ENCODE results near the gene GPR141. TPM values are rescaled to one million over a fixed set of nuclear protein-coding genes. Genes with fewer than 3 reads are reported as not detected.

Gene GPR141
- total RNA-seq, 4 donors from 2014 or later: 0.78 TPM; not detected in 2

DNA sequence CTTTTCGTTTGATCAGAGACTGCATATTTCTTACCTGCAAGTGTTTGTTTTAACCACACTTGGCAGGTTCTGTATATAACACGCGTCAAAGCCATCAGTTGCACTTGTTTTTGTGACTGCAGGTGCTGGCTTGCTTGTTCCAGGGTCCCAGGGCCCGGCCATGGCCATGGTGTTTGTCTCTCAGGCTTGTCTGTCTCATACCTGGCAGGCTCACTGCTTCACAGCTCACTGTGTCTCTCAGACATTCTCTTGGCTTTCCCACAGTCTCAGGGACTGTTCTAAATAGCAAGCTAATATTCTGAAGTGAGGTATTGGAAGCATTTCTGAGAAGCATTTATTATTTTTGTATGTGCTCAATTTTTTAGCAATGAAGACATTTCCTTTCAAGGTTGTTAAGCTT is 46.9 kb downstream of the GPR141 start:
- H3K4me1 ChIP-seq: peaks cover 6 to 27% of the 10 kb centered on the region in 2 donors
- DNase-seq: peak; percentile 51 to 64
- 23 to 43% methylated on average over 4 of the region's 4 CpGs for WGBS, 2 donors
- H3K27ac ChIP-seq: peak overlapping the region; percentile 13 to 51 (median 44)
- no peak overlapping the region for H3K4me3 ChIP-seq (replicated peaks in 1 of 3)
- intact Hi-C loops (cut with DNase I): no loop called here
- no peaks in the 10 kb centered on the region for H3K27me3 ChIP-seq
- H3K9me3 ChIP-seq: no peaks in the 10 kb centered on the region
- no peaks in the 10 kb centered on the region for H3K36me3 ChIP-seq
- no peak for TF ChIP-seq POLR2A (IDR thresholded peaks at IDR 0.05)
- TF ChIP-seq, protein P1, sequence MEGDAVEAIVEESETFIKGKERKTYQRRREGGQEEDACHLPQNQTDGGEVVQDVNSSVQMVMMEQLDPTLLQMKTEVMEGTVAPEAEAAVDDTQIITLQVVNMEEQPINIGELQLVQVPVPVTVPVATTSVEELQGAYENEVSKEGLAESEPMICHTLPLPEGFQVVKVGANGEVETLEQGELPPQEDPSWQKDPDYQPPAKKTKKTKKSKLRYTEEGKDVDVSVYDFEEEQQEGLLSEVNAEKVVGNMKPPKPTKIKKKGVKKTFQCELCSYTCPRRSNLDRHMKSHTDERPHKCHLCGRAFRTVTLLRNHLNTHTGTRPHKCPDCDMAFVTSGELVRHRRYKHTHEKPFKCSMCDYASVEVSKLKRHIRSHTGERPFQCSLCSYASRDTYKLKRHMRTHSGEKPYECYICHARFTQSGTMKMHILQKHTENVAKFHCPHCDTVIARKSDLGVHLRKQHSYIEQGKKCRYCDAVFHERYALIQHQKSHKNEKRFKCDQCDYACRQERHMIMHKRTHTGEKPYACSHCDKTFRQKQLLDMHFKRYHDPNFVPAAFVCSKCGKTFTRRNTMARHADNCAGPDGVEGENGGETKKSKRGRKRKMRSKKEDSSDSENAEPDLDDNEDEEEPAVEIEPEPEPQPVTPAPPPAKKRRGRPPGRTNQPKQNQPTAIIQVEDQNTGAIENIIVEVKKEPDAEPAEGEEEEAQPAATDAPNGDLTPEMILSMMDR (IDR thresholded peaks at IDR 0.05): no peak

DNA sequence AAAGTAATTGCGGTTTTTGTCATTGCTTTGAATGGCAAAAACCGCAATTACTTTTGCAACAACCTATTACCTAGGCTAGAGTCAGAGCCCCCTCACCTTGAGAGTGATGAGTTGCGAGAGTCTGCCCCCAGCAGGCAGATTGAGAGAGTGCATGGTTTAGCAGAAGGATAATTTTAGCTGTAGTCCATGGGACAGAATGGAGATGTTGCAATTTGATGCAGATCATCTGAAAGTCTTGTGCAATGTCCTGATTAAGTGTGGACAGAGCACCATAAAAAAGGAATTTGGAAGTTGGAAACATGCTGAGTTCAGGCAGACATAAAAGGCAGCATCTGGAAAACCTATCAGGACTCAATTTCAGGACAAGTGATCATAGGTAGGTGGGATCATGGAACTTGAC is 48.7 kb downstream of the GPR141 start:
- peak; percentile 48 to 55 for DNase-seq
- Histone ChIP-seq H3K36me3 (no peaks in the 10 kb centered on the region), H3K27ac (no peak overlapping the region), H3K27me3 (no peaks in the 10 kb centered on the region), H3K4me1 (peaks cover 6 to 27% of the 10 kb centered on the region in 2 donors), H3K9me3 (no peaks in the 10 kb centered on the region), H3K4me3 (replicated peaks in 1 of 3) (no peak overlapping the region)
- intact Hi-C loops (cut with DNase I): no loop called here
- 20 to 22% methylated on average over 3 of the region's 3 CpGs for WGBS, 2 donors
- TF ChIP-seq, protein P1 (IDR thresholded peaks at IDR 0.05): peak in 4 of 6 experiments; percentile 46 to 59 (median 58)
- TF ChIP-seq POLR2A (IDR thresholded peaks at IDR 0.05): no peak

DNA sequence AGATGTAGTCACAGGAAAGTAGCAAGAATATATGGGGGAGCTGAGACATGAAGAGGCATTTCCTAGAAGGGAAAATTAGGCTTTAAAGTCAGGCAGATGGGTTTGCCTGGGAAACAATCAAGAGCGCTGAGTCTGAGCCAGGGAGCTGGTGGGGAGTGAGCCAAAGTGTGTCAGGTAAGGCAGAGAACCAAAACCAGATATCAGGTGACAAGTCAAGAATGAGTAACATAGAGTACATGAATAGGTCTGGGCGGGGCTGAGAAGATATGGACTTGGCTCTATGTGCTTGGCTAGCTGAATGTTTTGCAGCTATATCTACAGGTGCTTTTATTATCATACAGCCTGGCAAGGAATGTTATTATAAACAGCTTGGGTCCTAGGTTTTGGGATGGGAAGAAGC is 49.3 kb downstream of the GPR141 start:
- no peaks in the 10 kb centered on the region for H3K36me3 ChIP-seq
- no peaks in the 10 kb centered on the region for H3K9me3 ChIP-seq
- peaks cover 6 to 27% of the 10 kb centered on the region in 2 donors for H3K4me1 ChIP-seq
- intact Hi-C loops (cut with DNase I): no loop called here
- WGBS, 2 donors: 89 to 96% methylated on average over 2 of the region's 2 CpGs
- TF ChIP-seq, protein P1 (IDR thresholded peaks at IDR 0.05): no peak
- no peak for TF ChIP-seq POLR2A (IDR thresholded peaks at IDR 0.05)
- H3K4me3 ChIP-seq (replicated peaks in 1 of 3): no peak overlapping the region
- DNase-seq: no peak
- no peak overlapping the region for H3K27ac ChIP-seq
- no peaks in the 10 kb centered on the region for H3K27me3 ChIP-seq

DNA sequence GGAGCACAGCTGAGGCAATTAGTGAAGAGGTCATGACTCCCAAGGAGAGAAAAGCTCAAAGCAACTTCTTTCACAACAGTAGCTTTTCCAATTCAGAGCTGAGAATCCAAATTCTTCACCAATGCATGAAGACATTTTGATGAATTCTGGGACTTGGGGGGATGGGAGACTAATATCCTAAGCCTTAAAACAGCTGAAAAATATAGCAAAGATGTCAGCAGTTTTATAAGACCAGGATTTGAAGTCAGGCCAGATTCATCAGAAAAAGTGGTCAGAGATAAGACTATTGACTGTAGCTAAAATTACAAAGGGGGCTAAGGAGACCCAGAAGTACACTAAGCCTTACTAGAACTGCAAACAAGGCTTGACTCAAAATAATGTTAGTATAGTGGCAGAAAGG is 51.6 kb downstream of the GPR141 start:
- no peak for DNase-seq
- Histone ChIP-seq H3K9me3 (no peaks in the 10 kb centered on the region), H3K4me1 (peaks cover 4 to 13% of the 10 kb centered on the region in 2 donors), H3K36me3 (no peaks in the 10 kb centered on the region), H3K27ac (no peak overlapping the region), H3K4me3 (replicated peaks in 1 of 3) (no peak overlapping the region), H3K27me3 (no peaks in the 10 kb centered on the region)
- TF ChIP-seq POLR2A (IDR thresholded peaks at IDR 0.05): no peak
- intact Hi-C loops (cut with DNase I): no loop called here

DNA sequence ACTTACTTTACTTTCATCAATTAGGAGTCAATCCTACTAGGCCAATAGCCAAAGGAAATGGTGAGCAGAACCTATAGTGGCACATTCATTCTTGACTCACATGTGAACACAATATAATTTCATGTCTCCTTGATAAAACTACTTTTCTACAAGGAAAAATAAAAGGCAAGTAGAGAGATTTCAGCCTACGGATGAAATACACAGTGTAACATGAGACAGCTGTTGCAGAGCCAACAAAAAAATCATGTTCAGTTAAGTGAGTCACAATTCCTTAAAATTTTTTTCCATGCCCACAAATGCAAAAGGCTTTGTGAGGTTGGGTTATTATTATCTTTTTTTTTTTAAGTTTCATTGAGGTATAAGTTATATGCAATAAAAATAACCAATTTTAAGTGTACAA is 54.8 kb downstream of the GPR141 start:
- DNase-seq: no peak
- TF ChIP-seq, protein P1 (IDR thresholded peaks at IDR 0.05): no peak
- TF ChIP-seq POLR2A (IDR thresholded peaks at IDR 0.05): no peak
- Histone ChIP-seq H3K27me3 (no peaks in the 10 kb centered on the region), H3K27ac (no peak overlapping the region), H3K4me3 (replicated peaks in 1 of 3) (no peak overlapping the region), H3K36me3 (no peaks in the 10 kb centered on the region), H3K9me3 (no peaks in the 10 kb centered on the region), H3K4me1 (no peaks in the 10 kb centered on the region)
- WGBS, 2 donors: 66 to 85% methylated on average over 1 of the region's 1 CpG
- intact Hi-C loops (cut with DNase I): no loop called here

DNA sequence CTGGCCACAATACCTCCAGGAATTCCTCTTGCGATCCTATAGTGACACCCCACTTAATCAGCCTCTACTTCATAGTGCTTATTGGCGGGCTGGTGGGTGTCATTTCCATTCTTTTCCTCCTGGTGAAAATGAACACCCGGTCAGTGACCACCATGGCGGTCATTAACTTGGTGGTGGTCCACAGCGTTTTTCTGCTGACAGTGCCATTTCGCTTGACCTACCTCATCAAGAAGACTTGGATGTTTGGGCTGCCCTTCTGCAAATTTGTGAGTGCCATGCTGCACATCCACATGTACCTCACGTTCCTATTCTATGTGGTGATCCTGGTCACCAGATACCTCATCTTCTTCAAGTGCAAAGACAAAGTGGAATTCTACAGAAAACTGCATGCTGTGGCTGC is 56.8 kb downstream of the GPR141 start:
- no peaks in the 10 kb centered on the region for H3K9me3 ChIP-seq
- intact Hi-C loops (cut with DNase I): no loop called here
- H3K4me1 ChIP-seq: no peaks in the 10 kb centered on the region
- TF ChIP-seq POLR2A (IDR thresholded peaks at IDR 0.05): no peak
- TF ChIP-seq, protein P1 (IDR thresholded peaks at IDR 0.05): no peak
- H3K36me3 ChIP-seq: no peaks in the 10 kb centered on the region
- 97 to 98% methylated on average over 7 of the region's 7 CpGs for WGBS, 2 donors
- no peak for DNase-seq
- H3K27ac ChIP-seq: no peak overlapping the region
- no peak overlapping the region for H3K4me3 ChIP-seq (replicated peaks in 1 of 3)
- no peaks in the 10 kb centered on the region for H3K27me3 ChIP-seq
